PC-9 (cell line): ENCODE data around the gene GNAQ. TPM values are rescaled to one million over a fixed set of nuclear protein-coding genes. Genes with fewer than 3 reads are reported as not detected.

ENCODE experiments used
- BruUV-seq: library from RNA; stranded (reverse); fragments of 400-500 nt; replicated peaks from 2 replicates; lab custom pipeline; 2021; lab: Mats Ljungman, UMichigan
- CTCF ChIA-PET: fragments of 300-600 bp; sonication (Branson Sonifier 250); formaldehyde crosslinking; loops from one replicate; lab custom pipeline; 2022; ENCODE audit warnings: antibody characterized with exemption; lab: Charles Lee
- POLR2A ChIA-PET: fragments of 300-600 bp; sonication (Branson Sonifier 250); formaldehyde crosslinking; loops from one replicate; lab custom pipeline; 2022; ENCODE audit warnings: antibody characterized with exemption; ENCODE audit not compliant: unreplicated experiment; lab: Charles Lee
- DNase-seq, 2 experiments: peaks; one replicate each; pipeline versions ENCODE4 v3.0.0 to v3.0.0-alpha.2; 2015 to 2022; ENCODE audit warnings: mixed read lengths in 1 of 2
- H2AFZ ChIP-seq: fragments of 200-600 bp; sonication (generic); 2 replicates; pipeline ENCODE4 v1.8.1; 2017; ENCODE audit warnings: antibody characterized with exemption
- H3F3A ChIP-seq: fragments of 200-600 bp; sonication (generic); 2 replicates; pipeline ENCODE4 v1.8.1; 2017; ENCODE audit warnings: antibody characterized with exemption, mild to moderate bottlenecking, low read depth; ENCODE audit not compliant: insufficient read depth
- H3K27ac ChIP-seq: fragments of 200-600 bp; sonication (generic); 2 replicates; pipeline ENCODE4 v1.6.1; 2016; ENCODE audit warnings: mixed run types
- H3K27me3 ChIP-seq: fragments of 200-600 bp; sonication (generic); 2 replicates; pipeline ENCODE4 v1.6.1; 2016; ENCODE audit warnings: low read depth, mixed run types; ENCODE audit not compliant: insufficient read depth
- H3K36me3 ChIP-seq: fragments of 200-600 bp; sonication (generic); 2 replicates; pipeline ENCODE4 v1.6.1; 2016; ENCODE audit warnings: low read depth, mixed run types
- H3K4me1 ChIP-seq: fragments of 200-600 bp; sonication (generic); replicated peaks from 2 replicates; pipeline ENCODE4 v1.6.1; 2016; ENCODE audit warnings: mixed run types; ENCODE audit not compliant: insufficient read depth
- H3K4me2 ChIP-seq: fragments of 200-600 bp; sonication (generic); 2 replicates; pipeline ENCODE4 v1.6.1; 2017; ENCODE audit warnings: mixed run types
- H3K4me3 ChIP-seq: fragments of 200-600 bp; sonication (generic); 2 replicates; pipeline ENCODE4 v1.6.1; 2016; ENCODE audit warnings: mixed run types
- H3K79me2 ChIP-seq: fragments of 200-600 bp; sonication (generic); 2 replicates; pipeline ENCODE4 v1.6.1; 2017; ENCODE audit warnings: low read depth, mixed run types
- H3K9me2 ChIP-seq: fragments of 200-600 bp; sonication (generic); 2 replicates; pipeline ENCODE4 v1.8.1; 2017; ENCODE audit warnings: mild to moderate bottlenecking; ENCODE audit not compliant: insufficient read depth
- H3K9me3 ChIP-seq: fragments of 200-600 bp; sonication (generic); 2 replicates; pipeline ENCODE4 v1.8.1; 2016; ENCODE audit warnings: low read depth; ENCODE audit not compliant: insufficient read depth
- H4K20me1 ChIP-seq: fragments of 200-600 bp; sonication (generic); 2 replicates; pipeline ENCODE4 v1.8.1; 2017; ENCODE audit not compliant: insufficient read depth
- CTCF ChIP-seq: fragments of 200-600 bp; sonication (generic); conservative IDR thresholded peaks from 2 replicates; pipeline ENCODE4 v1.6.1; 2017; ENCODE audit warnings: mixed run types, antibody characterized with exemption, mild to moderate bottlenecking, moderate library complexity
- EZH2 ChIP-seq: fragments of 200-600 bp; sonication (generic); IDR thresholded peaks from 2 replicates; pipeline ENCODE4 v1.8.0; 2017; ENCODE audit warnings: antibody characterized with exemption, low read depth
- intact Hi-C: fragments of 100-400 bp; cut with micrococcal nuclease; formaldehyde crosslinking; loops from one replicate; pipeline ENCODE4 v1.10.0; 2022; ENCODE audit not compliant: unreplicated experiment
- total RNA-seq: library from RNA; stranded (reverse); gene quantifications from 2 replicates; pipeline ENCODE4 v1.2.3, GENCODE V29; 2021

GNAQ gene
- total RNA-seq, 1 experiment from 2014 or later = 51.6 TPM

GRCh38 chr9:77969083-77969482, 62.5 kb downstream of the GNAQ start:
- peaks cover 3% of the 10 kb centered on the region; the same call in 1 of the 2 replicates for H4K20me1 ChIP-seq
- H3F3A ChIP-seq = peaks cover 4% of the 10 kb centered on the region; the same call in 1 of the 2 replicates
- CTCF ChIA-PET = no interaction called here
- peaks cover 77% of the 10 kb centered on the region for H3K79me2 ChIP-seq
- no peaks in the 10 kb centered on the region for H3K9me3 ChIP-seq
- DNase-seq = peak in 1 of 2 experiments; percentile 49
- H2AFZ ChIP-seq = no peak overlapping the region
- no peak overlapping the region for H3K4me2 ChIP-seq
- POLR2A ChIA-PET = interaction anchor here (0.8 kb wide), 1 partner anchor 354 kb away, joined by 9 read pairs; no protein-coding TSS in a partner anchor
- no peaks in the 10 kb centered on the region for H3K27me3 ChIP-seq
- H3K4me1 ChIP-seq = 0 out of 2 replicates have a peak, but pooled peaks cover 13% of the 10 kb centered on the region
- intact Hi-C loops = no loop called here
- TF ChIP-seq CTCF = no peak
- TF ChIP-seq EZH2 = no peak
- no TSS peak for BruUV-seq
- no peak overlapping the region for H3K4me3 ChIP-seq
- H3K36me3 ChIP-seq = 0 out of 2 replicates have a peak, but pooled peaks cover 9% of the 10 kb centered on the region
- H3K9me2 ChIP-seq = no peaks in the 10 kb centered on the region
- H3K27ac ChIP-seq = no peak overlapping the region

GRCh38 chr9:77968506-77968905, 63.1 kb downstream of the GNAQ start:
- Histone ChIP-seq H3K27ac (no peak overlapping the region), H3K36me3 (0 out of 2 replicates have a peak, but pooled peaks cover 9% of the 10 kb centered on the region), H3K4me3 (no peak overlapping the region), H2AFZ (no peak overlapping the region), H3K9me3 (no peaks in the 10 kb centered on the region), H3F3A (peaks cover 4% of the 10 kb centered on the region; the same call in 1 of the 2 replicates), H3K4me1 (0 out of 2 replicates have a peak, but pooled peaks cover 13% of the 10 kb centered on the region), H3K4me2 (no peak overlapping the region), H4K20me1 (peaks cover 3% of the 10 kb centered on the region; the same call in 1 of the 2 replicates), H3K9me2 (no peaks in the 10 kb centered on the region), H3K27me3 (no peaks in the 10 kb centered on the region), H3K79me2 (peaks cover 82% of the 10 kb centered on the region)
- intact Hi-C loops = no loop called here
- no TSS peak for BruUV-seq
- CTCF ChIA-PET = no interaction called here
- DNase-seq = no peak
- TF ChIP-seq CTCF (no peak), EZH2 (no peak)
- POLR2A ChIA-PET = interaction anchor here (0.8 kb wide), 1 partner anchor 353 kb away, joined by 9 read pairs; no protein-coding TSS in a partner anchor

- Histone ChIP-seq H3K4me1 (0 out of 2 replicates have a peak, but pooled peaks cover 13% of the 10 kb centered on the region), H2AFZ (no peak overlapping the region), H3K9me3 (no peaks in the 10 kb centered on the region), H3K79me2 (peaks cover 85% of the 10 kb centered on the region), H4K20me1 (peaks cover 3% of the 10 kb centered on the region; the same call in 1 of the 2 replicates), H3K4me3 (no peak overlapping the region), H3K27ac (no peak overlapping the region), H3K27me3 (no peaks in the 10 kb centered on the region), H3F3A (peaks cover 4% of the 10 kb centered on the region; the same call in 1 of the 2 replicates), H3K4me2 (no peak overlapping the region), H3K36me3 (0 out of 2 replicates have a peak, but pooled peaks cover 9% of the 10 kb centered on the region), H3K9me2 (no peaks in the 10 kb centered on the region)
- TF ChIP-seq EZH2 = no peak
- TF ChIP-seq CTCF = no peak
- no TSS peak for BruUV-seq
- intact Hi-C loops = no loop called here
- ChIA-PET POLR2A (no interaction called here), CTCF (no interaction called here)
- no peak for DNase-seq
Observed at GRCh38 chr9:77966718-77967117, 64.9 kb downstream of the GNAQ start.
